ENCODE data around the gene PIEZO1.

DNA sequence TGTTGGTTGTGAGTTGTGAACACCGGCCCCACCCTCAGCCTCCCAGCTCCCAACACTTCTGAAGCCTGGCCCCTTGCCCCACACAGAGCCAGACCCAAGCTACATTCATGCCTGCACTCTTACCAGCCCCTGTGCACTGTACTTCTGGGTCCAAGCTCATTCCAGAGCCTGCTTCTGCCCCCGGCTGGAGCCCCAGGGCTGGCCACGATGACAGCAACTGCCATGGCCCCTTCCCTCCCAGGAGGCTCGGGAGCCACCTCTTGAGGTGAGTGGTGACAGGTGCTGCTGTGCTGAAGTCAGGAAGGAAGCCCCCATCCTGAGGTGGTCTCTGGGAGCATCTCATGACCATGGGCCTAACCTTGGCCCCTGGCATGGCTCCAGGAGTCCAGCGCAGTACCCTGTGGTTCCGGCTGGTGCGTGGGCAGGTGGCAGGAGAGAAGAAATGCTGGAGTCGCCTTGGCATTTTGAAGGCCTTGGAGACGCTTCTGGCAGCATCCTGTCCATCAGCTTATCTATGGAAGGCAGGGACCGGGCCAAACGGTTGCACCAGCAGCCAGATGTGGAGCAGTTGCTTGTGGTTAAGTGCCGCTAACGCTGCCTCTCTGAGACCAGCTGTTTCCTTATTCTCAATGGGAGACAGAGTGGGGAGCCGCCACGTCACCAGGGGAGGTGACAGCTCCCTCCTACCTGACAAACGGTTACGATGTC is 14.7 kb upstream of the PIEZO1 start:
- TF ChIP-seq POLR2A (IDR thresholded peaks at IDR 0.05) (no peak), POLR2AphosphoS5 (IDR thresholded peaks at IDR 0.05) (no peak)
- TF ChIP-seq, protein P1, sequence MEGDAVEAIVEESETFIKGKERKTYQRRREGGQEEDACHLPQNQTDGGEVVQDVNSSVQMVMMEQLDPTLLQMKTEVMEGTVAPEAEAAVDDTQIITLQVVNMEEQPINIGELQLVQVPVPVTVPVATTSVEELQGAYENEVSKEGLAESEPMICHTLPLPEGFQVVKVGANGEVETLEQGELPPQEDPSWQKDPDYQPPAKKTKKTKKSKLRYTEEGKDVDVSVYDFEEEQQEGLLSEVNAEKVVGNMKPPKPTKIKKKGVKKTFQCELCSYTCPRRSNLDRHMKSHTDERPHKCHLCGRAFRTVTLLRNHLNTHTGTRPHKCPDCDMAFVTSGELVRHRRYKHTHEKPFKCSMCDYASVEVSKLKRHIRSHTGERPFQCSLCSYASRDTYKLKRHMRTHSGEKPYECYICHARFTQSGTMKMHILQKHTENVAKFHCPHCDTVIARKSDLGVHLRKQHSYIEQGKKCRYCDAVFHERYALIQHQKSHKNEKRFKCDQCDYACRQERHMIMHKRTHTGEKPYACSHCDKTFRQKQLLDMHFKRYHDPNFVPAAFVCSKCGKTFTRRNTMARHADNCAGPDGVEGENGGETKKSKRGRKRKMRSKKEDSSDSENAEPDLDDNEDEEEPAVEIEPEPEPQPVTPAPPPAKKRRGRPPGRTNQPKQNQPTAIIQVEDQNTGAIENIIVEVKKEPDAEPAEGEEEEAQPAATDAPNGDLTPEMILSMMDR (IDR thresholded peaks at IDR 0.05): no peak
